Measurements from ENCODE around the gene AHSA1. TPM values are rescaled to one million over a fixed set of nuclear protein-coding genes. Genes with fewer than 3 reads are reported as not detected.

Gene AHSA1
- total RNA-seq, 4 donors from 2014 or later, result 91.8 to 1,536 (median 141) TPM

DNA sequence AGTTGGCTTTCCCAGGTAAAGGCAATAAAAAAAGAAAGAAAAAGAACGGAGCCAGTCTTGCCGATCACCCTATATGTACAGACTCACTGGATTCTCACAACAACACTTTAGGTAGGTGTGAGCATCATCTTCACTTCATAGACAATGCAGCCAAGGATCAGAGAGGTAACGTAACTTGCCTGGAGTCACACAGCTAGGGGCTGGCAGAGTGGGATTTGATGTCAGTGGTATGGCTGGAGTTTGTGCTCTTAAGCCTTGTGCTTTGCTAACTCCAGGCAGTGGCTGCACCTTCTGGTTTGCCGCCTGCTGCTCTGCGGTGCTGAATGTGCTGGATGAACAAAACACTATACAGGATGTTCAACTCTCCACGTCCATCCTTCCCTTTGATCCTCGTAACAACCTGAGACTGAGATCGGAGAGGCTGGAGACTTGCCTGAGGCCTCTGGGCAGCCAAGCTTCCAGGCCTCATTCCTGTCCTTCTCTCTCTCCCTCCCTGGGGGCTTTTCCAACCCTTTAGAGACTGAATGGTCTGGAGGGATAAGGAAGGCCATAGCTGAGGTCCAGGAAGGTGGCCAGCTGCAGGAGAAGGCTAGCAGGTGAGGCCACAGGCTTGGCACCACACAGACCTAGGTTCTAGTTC lies 32.6 kb downstream of the AHSA1 start:
- no peaks in the 10 kb centered on the region for H3K36me3 ChIP-seq
- no peaks in the 10 kb centered on the region for H3K9me3 ChIP-seq
- no peaks in the 10 kb centered on the region for H3K27me3 ChIP-seq
- intact Hi-C loops (cut with DNase I; ENCODE audit: low total_unique reads), result no loop called here
- no peak for DNase-seq
- no peak overlapping the region for H3K27ac ChIP-seq
- no peaks in the 10 kb centered on the region for H3K4me1 ChIP-seq
- TF ChIP-seq, protein P1, sequence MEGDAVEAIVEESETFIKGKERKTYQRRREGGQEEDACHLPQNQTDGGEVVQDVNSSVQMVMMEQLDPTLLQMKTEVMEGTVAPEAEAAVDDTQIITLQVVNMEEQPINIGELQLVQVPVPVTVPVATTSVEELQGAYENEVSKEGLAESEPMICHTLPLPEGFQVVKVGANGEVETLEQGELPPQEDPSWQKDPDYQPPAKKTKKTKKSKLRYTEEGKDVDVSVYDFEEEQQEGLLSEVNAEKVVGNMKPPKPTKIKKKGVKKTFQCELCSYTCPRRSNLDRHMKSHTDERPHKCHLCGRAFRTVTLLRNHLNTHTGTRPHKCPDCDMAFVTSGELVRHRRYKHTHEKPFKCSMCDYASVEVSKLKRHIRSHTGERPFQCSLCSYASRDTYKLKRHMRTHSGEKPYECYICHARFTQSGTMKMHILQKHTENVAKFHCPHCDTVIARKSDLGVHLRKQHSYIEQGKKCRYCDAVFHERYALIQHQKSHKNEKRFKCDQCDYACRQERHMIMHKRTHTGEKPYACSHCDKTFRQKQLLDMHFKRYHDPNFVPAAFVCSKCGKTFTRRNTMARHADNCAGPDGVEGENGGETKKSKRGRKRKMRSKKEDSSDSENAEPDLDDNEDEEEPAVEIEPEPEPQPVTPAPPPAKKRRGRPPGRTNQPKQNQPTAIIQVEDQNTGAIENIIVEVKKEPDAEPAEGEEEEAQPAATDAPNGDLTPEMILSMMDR (IDR thresholded peaks at IDR 0.05), result no peak
- no peak for TF ChIP-seq POLR2A (IDR thresholded peaks at IDR 0.05)
- no peak overlapping the region for H3K4me3 ChIP-seq

DNA sequence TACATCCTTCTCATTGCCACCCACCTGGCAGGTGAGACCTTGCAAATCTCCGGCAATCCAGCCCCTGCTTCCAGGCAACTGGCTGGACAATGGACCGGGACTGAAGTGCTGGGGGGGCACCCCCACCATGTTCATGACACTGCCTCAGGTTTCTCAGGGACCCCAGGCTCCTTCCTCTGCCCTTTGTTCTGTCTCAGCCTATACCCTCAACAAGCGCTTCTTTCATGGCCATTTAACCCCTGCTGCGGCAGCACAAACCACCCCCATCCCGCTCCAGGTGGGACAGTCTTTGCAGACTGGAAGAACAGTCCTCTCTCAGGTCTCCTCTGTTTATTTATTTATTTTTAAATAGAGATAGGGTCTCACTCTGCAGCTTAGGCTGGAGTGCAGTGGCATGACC lies 33.2 kb downstream of the AHSA1 start:
- Histone ChIP-seq H3K27ac (no peak overlapping the region), H3K4me3 (no peak overlapping the region), H3K36me3 (no peaks in the 10 kb centered on the region), H3K4me1 (no peaks in the 10 kb centered on the region), H3K27me3 (no peaks in the 10 kb centered on the region), H3K9me3 (no peaks in the 10 kb centered on the region)
- TF ChIP-seq, protein P1 (IDR thresholded peaks at IDR 0.05), result no peak
- TF ChIP-seq POLR2A (IDR thresholded peaks at IDR 0.05), result no peak
- no peak for DNase-seq
- intact Hi-C loops (cut with DNase I; ENCODE audit: low total_unique reads), result no loop called here

DNA sequence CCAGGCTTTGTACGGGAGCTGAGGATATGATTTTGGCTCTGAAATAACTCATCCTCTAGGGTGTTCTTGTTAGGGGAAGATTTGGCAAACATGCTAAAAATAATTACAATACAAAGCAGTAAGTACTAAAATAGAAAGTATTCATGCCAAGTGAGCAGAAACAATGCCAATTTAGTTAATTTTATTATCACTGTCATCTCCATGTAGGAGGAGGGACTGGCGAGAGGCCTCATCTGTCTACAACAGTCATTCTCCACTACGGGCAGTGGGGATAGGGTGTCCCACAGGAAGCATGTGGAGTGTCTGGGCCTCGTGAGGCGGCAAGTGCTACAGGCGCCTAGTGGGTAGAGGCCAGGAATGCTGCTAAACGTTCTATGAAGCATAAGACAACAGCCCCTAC lies 37.4 kb downstream of the AHSA1 start:
- no peak for DNase-seq
- Histone ChIP-seq H3K27ac (no peak overlapping the region), H3K4me3 (no peak overlapping the region), H3K27me3 (no peaks in the 10 kb centered on the region), H3K9me3 (no peaks in the 10 kb centered on the region), H3K4me1 (peaks cover 0 to 4% of the 10 kb centered on the region in 2 donors), H3K36me3 (no peaks in the 10 kb centered on the region)
- TF ChIP-seq, protein P1 (IDR thresholded peaks at IDR 0.05), result no peak
- TF ChIP-seq POLR2A (IDR thresholded peaks at IDR 0.05), result no peak
- intact Hi-C loops (cut with DNase I; ENCODE audit: low total_unique reads), result no loop called here

DNA sequence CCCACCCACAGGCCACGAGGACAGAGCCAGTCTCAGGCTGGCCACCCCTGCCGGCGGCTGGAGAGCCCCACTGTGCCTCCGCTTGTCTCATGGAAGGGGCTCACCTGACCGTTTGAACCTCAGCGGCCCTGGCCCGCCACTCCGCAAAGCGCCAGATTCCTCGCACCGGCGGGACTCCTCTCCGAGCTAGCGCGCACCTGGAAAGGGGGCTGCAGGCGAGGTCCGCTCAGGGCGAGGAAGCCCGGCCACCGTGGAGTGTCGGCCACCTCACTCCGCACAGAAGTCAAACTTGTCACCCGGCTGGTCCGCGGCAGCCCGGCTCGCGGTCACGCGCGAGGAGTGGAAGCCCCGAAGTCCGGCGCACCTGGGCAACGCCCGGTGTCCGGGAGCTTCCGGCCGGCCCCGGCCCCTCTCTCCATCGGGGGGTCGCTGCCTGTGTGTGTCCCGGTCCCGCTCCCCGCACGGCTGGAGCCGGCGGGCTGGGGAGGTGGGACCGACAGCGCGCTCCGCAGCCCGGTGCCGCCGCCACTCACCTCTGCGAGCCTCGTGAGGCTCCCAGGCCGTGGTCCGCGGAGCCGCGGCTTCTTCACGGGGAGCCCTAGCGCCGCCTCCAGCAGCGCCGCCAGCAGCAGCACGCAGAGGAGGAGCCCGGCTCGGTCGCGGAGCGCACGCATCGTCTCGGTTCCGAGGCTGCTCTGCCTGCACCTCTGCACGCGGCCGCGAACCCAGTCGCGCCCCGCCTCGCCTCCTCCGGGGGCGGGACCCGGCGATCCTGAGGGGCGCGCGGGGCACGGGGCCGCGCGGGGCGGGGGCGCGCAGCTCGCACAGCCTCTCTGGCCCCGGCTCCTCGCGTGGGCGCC lies 40.5 kb downstream of the AHSA1 start, which contains the start of gene ISM2:
Gene ISM2 (minus strand): TSS at position 697 of the 860 bp plus-strand sequence. CDS start 23 bp downstream, at position 674.
- H3K36me3 ChIP-seq, result no peaks in the 10 kb centered on the region
- H3K27me3 ChIP-seq, result no peaks in the 10 kb centered on the region
- peaks cover 0 to 4% of the 10 kb centered on the region in 2 donors for H3K4me1 ChIP-seq
- intact Hi-C loops (cut with DNase I; ENCODE audit: low total_unique reads), result no loop called here
- no peak for TF ChIP-seq POLR2A (IDR thresholded peaks at IDR 0.05)
- TF ChIP-seq, protein P1 (IDR thresholded peaks at IDR 0.05), result no peak
- peak; percentile 27 to 33 for DNase-seq
- H3K27ac ChIP-seq, result no peak within 1 kb of the TSS
- H3K4me3 ChIP-seq, result peak within 1 kb of the TSS; percentile 19 to 44
- no peaks in the 10 kb centered on the region for H3K9me3 ChIP-seq

DNA sequence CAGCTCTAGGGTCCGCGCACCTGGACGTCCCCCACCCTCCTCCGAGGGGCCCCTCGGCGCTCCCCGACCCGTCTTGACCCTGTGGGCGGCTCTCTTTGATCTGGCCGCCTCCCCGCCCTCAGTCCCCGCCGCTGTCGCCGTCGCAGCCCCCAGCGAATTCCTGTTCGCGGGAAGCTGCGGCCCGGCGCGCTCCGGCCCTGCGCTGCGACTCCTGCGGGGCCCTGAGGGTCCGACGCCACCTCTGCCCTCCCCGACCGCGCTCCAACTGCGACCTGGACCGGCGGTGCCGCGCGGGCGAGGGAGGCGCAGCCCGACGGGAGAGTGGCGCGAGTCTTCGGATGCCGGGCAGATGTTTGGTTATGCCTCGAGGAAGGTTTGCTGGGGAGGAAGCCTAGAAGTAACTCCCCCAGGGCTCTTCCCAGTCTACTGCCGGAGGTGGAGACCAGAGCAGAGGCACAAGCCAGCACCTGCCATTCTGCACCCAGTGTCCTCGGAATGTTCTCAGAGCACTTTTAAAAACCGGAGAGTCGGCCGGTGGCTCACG lies 41.2 kb downstream of the AHSA1 start:
- Histone ChIP-seq H3K27me3 (no peaks in the 10 kb centered on the region), H3K4me1 (peaks cover 0 to 4% of the 10 kb centered on the region in 2 donors), H3K9me3 (no peaks in the 10 kb centered on the region), H3K36me3 (no peaks in the 10 kb centered on the region), H3K4me3 (peak overlapping the region; percentile 19 to 44), H3K27ac (no peak overlapping the region)
- TF ChIP-seq POLR2A (IDR thresholded peaks at IDR 0.05), result no peak
- TF ChIP-seq, protein P1 (IDR thresholded peaks at IDR 0.05), result no peak
- no peak for DNase-seq
- intact Hi-C loops (cut with DNase I; ENCODE audit: low total_unique reads), result no loop called here
